Brain microvascular endothelial cell (primary cell): ENCODE data around the gene KDM4F.

Source experiments
- DNase-seq: peaks from one replicate; pipeline ENCODE4 v3.0.0-alpha.2; 2020
- H3K27ac ChIP-seq: fragments of 250-450 bp; sonication (Bioruptor Pico); 2 replicates; pipeline ENCODE4 v1.5.1; 2020; ENCODE audit warnings: mild to moderate bottlenecking, moderate library complexity
- H3K27me3 ChIP-seq: fragments of 250-450 bp; sonication (Bioruptor Pico); replicated peaks from 2 replicates; pipeline ENCODE4 v1.5.1; 2020; ENCODE audit warnings: mild to moderate bottlenecking
- H3K36me3 ChIP-seq: fragments of 250-450 bp; sonication (Bioruptor Pico); replicated peaks from 2 replicates; pipeline ENCODE4 v1.5.1; 2020; ENCODE audit warnings: mild to moderate bottlenecking
- H3K4me3 ChIP-seq: 2 replicates; pipeline ENCODE4 v1.5.1; 2011; ENCODE audit warnings: low read depth, mild to moderate bottlenecking, control low read depth, low read length, moderate library complexity
- in situ Hi-C: cut with HindIII; loops from 2 replicates; pipeline ENCODE4 v1.10.0; 2017; ENCODE audit warnings: low sequenced_read_pairs, low pct_ligation_motif_present
- TF ChIP-seq, protein P1 (sequence below): IDR thresholded peaks from 2 replicates; pipeline ENCODE4 v1.5.1; 2011; ENCODE audit warnings: low read depth, mild to moderate bottlenecking, moderate library complexity, low read length, control low read depth, inconsistent platforms; ENCODE audit errors: missing control alignments

The KDM4F gene

DNA sequence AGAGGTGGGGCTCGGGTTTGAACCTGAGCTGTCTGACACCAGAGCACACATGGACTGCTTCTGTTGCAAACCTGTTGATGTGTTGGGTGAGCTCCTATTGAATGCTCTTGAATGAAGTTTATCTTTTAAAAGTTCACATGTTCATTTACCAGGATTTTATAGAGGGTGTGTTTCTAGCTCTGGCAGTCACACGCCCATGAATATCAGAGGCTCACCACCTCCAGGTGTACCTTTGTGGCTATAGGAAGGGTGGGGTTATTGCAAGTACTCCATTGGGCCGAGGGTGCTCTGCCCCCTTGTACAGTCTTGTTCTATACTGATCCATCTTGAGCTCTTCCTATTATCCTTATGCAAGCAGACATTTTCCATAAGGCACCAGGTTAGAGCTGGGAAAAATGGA lies 49.6 kb downstream of the KDM4F start:
- DNase-seq, result no peak
- Histone ChIP-seq H3K27me3 (no peaks in the 10 kb centered on the region), H3K4me3 (no peak overlapping the region), H3K27ac (no peak overlapping the region), H3K36me3 (no peaks in the 10 kb centered on the region)
- TF ChIP-seq, protein P1, sequence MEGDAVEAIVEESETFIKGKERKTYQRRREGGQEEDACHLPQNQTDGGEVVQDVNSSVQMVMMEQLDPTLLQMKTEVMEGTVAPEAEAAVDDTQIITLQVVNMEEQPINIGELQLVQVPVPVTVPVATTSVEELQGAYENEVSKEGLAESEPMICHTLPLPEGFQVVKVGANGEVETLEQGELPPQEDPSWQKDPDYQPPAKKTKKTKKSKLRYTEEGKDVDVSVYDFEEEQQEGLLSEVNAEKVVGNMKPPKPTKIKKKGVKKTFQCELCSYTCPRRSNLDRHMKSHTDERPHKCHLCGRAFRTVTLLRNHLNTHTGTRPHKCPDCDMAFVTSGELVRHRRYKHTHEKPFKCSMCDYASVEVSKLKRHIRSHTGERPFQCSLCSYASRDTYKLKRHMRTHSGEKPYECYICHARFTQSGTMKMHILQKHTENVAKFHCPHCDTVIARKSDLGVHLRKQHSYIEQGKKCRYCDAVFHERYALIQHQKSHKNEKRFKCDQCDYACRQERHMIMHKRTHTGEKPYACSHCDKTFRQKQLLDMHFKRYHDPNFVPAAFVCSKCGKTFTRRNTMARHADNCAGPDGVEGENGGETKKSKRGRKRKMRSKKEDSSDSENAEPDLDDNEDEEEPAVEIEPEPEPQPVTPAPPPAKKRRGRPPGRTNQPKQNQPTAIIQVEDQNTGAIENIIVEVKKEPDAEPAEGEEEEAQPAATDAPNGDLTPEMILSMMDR, result no peak
- in situ Hi-C loops, result no loop called here

DNA sequence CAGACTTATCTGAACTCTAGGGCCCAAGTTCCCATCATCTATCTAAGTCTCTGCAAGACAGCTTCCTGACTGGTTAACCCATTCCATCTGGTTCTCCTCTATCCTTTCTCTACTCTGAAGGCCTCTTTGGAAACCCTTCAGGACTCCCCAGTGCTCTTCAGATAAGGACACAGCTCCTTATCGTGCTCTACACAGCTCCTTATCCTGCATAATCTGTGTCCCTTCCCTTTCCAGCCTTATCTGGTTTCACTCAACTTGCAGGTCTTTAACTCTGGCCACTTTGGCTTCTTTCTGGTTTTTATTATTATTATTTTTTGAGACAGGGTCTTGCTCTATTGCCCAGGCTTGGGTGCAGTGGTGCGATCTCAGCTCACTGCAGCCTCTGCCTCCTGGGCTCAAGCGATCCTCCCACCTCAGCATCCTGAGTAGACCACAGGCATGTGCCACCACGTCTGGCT lies 51.0 kb downstream of the KDM4F start:
- Histone ChIP-seq H3K4me3 (no peak overlapping the region), H3K27me3 (no peaks in the 10 kb centered on the region), H3K27ac (no peak overlapping the region), H3K36me3 (no peaks in the 10 kb centered on the region)
- DNase-seq, result no peak
- in situ Hi-C loops, result no loop called here
- TF ChIP-seq, protein P1, result no peak
